ENCODE data around the gene PKDCC.

PKDCC gene

GRCh38 chr2:42107249-42108042 is 59.6 kb downstream of the PKDCC start:
- no peak for DNase-seq (ENCODE audit: low read depth)

All from activated T-helper 1 cell treated with Interleukin-2 at 50 U/mL for 16 hours (primary cell).